Measurements from ENCODE around the gene HEBP2. TPM values are rescaled to one million over a fixed set of nuclear protein-coding genes. Genes with fewer than 3 reads are reported as not detected.

HEBP2 gene
- total RNA-seq, 2 donors from 2014 or later, result 61.0 to 78.9 TPM

Small RNA genes within 50 kb of the gene (microRNA-seq; reads per million reads assigned to microRNA genes)
- 0.26 to 0.65 reads per million in 2 donors for gene MIR3145 (ENCODE audit: borderline microRNAs expressed in 2 of 2)

Other genes starting within 250 kb of the HEBP2 start
- 1 to 10 TPM; 1.3 to 2.0 TPM for gene ARFGEF3, start 242.3 kb upstream of the HEBP2 start, total RNA-seq
- gene PBOV1, start 185.7 kb upstream of the HEBP2 start, total RNA-seq, result not detected
- gene SMIM28, start 26.3 kb upstream of the HEBP2 start, total RNA-seq, result not detected
- gene NHSL1, start 95.3 kb downstream of the HEBP2 start, total RNA-seq, result 10 to 100 TPM; 13.3 to 15.5 TPM

Measured in posterior vena cava (tissue), 2 donors.